ENCODE data around the gene IGF1.

- no peak for TF ChIP-seq EZH2 (IDR thresholded peaks at IDR 0.05)
- TF ChIP-seq POLR2AphosphoS5 (IDR thresholded peaks at IDR 0.05; ENCODE audit: borderline replicate concordance, low read depth, low read length) = peak; percentile 10
- TF ChIP-seq FOXP2 (optimal IDR thresholded peaks at IDR 0.05; ENCODE audit: control extremely low read depth, extremely low read length, insufficient read depth) = peak; percentile 35
These were observed 1.1 kb downstream of the IGF1 start for GRCh38 chr12:102479099-102479885.
